ENCODE results near the gene MYL12A.

MYL12A gene

DNA sequence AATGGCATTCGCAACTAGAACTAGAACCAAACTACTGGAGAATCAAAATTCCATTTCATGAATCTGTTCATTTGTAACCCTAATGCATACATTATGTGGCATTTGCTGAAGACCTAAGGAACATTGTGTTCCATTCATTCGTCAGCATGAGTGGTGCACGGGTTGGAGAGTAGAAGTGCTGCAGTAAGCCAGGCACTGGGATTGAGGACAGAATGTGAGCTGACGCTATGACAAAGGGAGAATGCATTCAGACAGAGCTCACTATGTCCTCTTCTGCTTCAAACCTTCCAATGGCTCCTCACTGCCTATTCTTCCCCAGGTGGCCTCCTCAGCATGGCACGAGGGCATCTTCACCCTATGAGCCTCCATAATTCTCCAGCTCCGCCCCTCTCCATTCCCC is 21.6 kb upstream of the MYL12A start:
- no peak for DNase-seq

- no peak for DNase-seq
Measured at GRCh38 chr18:3230401-3231334, 16.9 kb upstream of the MYL12A start.

DNA sequence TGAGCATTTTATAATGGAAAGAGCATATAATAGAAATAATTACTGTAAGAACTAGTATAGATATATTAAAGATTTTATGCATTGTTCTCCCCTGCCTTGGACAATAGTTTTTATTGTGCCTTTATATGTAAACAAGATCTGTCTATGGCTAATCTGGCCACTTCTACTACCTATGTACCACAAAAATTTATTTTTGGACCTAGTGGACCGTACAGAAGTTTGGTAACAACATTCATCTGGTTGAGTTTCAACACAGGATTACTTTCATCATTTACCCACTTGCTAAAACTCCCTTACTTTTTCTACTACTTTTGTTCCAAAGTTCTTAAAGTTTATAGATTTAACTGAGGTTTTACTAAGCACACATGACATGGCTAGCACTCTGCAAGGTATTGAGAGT is 14.6 kb upstream of the MYL12A start:
- DNase-seq, result no peak

DNA sequence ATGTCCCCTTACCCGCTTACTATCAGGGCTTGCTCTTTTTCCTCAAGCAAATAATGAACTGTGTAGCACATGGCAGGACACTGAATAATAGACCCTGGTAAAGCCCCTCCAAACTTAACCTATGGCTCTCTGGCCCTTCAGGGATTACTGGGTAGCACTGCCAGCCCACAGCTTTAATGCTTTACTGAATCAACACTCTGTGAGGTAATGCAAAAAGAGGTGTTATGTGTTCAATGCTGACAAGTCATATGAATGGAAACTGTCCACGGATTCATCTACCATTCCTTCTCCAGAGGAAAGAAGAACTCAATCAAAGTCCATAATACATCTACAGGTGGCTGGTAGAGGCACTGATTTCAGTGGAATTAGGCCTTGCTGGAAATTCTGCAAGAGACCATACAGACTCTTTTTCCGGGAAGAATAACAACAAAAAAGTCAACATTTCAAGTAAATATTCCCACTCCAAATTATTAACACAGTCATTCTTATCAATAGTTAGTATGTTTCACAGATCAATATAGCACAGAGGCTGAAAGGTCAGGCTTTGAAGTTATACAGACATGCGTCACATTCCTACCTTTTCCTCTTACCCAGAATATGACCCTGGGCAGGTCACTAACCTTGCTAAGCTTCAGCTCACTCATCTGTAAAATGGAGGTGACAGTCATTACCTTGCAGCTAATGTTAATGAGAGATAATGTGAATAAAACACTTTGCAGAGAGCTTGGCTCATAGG is 14.0 kb upstream of the MYL12A start:
- no peak for DNase-seq

DNA sequence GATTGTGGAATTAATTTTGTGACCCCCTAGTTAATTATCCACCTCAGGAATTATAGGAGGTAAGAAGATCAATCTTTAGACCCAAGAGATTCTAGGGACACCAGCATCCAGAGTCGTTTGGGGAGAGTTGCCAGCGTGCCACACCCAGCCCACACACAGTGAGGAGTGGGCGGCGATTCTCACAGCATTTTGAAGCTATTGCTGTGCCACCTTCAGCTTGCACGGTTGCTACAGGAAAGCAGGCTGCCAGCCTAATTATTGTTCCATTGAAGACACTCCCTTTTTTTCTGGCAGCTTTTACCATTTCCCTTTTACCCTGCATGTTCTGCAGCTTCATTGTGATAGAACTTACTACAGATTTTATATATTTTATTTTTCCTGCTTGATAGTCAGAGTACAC is 13.1 kb upstream of the MYL12A start:
- DNase-seq, result no peak

DNA sequence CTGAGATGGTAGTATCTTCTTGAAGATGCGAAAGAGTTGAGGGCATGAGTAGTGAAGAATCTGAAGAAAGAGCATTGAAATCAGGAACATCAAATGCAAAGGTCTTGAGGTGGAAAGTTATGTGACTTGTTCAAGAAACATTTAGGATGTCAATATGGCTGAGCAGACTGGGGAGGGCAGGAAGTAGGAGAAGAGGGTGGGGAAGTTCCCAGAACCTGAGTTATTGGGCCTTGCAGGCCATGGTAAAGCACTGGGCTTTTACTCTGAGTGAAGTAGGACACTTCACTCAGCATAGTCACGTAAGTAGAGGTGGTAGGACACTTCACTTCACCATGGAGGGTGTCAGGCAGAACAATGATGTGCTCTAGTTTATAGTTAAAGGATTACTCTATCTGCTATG is 11.8 kb upstream of the MYL12A start:
- DNase-seq, result no peak

- no peak for DNase-seq
Measured at GRCh38 chr18:3236470-3236869, 11.1 kb upstream of the MYL12A start.

GRCh38 chr18:3238742-3239141 is 8.9 kb upstream of the MYL12A start:
- DNase-seq, result no peak

GRCh38 chr18:3245185-3245564 is 2.4 kb upstream of the MYL12A start:
- DNase-seq, result no peak

DNA sequence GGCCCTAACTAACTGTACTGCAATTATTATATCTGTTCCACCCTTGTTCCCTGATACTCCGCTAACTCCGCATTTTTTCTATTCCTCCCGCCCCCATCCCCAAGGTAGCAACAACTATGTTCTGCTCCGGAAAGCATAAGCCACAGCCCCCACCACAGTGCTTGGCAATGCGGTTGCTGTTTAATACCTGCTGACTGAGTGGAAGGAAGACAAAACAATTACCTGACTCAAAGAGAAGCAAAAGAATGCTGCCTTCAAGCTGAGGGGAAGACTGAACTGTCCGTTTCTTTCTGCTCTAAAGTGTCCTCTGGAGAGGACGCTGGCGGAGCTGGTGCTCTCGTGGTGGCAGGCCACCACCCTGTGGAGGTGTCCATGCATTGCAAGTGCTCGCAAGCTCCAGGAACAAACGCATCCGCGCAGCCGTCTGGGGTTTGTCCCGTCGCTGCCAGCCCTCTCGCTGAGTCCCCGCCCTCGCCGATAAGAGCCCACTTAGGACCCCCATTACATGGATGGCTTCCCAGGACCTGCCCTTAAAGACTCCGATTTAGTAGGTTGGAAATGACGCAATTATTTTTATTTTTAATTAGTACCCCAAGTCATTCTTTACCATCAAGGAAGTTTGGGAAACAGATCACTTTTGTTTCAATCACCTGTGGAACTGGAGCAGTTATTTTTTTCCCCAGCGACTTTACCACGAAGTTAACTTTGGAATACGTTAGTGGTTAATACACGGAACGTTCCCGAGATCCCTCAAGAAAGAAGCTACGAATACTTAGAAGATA is 1.6 kb upstream of the MYL12A start:
- DNase-seq, result peak; percentile 56

DNA sequence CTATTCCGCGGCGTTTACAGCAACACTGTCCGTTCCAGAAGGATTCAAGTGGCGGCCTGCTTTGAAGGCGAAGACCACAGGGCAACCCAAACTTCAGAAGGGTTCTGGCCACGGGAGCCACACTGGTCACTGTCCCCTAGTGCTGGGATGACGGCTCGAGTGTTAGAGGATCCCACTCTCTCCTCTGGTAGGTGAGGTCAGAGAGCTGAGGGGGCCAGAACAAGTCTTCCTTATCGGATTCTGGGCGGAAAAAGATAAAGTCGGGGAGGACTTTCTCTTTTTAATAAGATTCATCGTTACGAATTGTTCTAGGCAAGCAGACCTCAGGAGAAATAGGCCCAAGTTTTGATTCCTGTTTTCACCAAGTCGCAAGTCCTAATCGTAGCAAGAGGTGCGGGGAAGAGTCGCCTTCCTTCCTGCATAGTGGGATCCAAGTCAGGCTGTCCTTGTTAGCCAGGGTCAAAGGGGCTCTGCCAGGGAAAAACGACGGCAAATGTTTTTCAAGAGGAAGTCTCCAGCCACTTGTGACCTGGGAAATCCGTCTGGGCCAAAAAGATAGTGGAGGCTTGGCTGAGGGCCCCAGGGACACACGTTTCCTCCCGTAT is 864 bp upstream of the MYL12A start:
- DNase-seq, result no peak

- DNase-seq, result no peak
Measured at GRCh38 chr18:3248062-3248657, 559 bp downstream of the MYL12A start.

DNA sequence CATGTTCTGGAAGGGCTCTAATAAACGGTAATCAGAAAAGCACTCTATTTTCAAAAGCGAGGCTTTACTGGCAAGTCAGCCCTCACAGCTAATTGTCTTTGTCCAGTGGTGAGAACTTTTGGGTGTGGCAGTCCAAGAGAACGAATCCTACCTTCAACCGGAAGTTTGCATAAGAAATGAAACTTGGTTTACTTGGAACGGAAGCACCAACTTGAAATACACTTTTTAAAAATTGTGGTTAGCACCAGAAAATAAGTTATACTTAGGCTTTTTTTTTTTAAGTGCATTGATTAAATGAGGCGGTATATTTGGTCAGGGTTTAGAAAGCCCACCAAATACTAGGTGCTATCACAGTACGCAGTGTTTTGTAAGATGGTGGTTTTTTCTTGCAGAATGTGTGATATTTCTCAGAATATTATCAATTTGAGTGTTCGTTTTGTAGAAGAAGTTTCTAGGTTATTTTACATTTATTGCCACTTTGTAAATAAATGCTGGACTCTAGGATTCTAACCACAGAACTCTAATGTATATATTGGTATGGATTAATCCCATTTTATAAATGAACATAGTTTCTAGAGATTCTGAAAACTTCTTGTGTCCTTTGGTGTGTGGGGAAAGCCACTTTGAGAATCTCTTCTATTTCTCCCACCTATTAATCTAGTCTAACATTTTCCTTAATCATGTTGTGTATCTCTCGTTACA is 1.2 kb downstream of the MYL12A start:
- no peak for DNase-seq

DNA sequence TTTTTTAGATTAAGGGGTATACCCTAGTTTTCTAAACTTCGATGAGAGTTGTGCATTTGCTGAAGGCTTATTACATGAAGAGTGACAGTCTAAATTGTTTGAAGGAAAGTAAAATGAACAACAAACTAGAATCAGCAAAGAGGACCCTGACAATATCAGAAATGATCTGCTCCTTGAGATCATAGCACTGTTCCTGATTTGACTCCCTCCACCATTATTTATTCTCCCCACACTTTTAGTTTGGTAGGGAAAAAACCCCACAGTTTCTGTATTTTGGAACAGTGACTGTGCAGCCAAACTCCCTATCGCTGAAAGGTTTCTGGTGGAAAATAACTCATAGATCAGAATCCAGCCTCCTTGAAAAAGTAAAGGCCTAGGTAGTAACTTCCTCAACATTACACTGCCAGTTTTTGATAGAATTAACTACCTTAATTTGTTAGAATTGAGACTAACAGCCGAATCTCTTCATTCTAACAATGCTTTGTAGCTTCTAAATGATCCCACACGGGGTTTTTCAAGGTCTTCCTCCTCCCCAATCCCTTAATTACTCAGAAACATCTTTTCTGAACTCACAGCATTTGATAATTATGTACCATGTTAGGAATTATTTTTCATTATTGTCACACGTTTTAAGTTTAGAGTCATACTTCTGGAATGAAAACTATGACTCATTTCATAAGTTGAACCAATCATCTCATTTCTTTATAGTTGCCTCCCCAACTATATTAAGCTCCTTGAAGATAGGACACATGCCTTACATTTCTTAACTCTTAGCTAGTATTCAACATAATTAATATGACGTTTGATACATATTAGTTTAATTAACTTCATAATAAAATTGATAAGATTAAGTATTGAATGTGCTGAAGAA is 2.9 kb downstream of the MYL12A start:
- no peak for DNase-seq

- DNase-seq, result no peak
Measured at GRCh38 chr18:3251249-3251962, 3.8 kb downstream of the MYL12A start.

DNA sequence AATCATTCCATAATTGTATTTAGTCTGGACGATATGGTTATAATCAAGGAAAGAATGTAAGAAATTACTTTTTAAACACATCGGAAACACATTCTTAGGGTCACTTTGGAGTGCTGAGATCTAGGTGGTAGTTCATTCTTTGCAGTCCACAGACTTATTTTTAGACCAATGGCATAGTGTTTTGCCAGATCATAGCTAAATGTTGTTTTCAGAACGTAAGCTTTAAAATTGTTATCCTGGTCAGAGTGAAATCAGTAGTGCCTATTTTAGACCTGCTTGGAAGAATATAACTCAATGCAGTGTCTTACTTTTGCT is 4.3 kb downstream of the MYL12A start:
- DNase-seq, result no peak

DNA sequence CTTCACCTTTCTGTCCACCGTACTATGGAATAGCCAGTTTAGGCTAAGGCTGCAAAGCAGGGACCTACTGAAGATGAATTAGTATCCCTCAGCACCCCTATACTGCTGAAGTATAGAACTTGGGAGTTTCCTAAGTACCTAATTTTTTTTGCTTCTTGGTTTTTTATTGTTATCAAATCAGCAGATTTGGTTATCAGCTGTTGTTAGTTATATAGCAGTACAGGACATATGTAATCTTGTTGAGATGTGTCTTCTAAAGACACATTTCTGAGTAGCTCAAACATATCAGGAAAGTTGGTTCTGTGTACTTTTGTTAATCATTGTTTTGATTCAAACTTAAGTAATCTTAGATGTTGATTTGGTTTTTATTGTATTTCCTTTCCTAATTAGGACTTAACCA is 5.2 kb downstream of the MYL12A start:
- no peak for DNase-seq

GRCh38 chr18:3254725-3255124 is 7.1 kb downstream of the MYL12A start:
- no peak for DNase-seq

- no peak for DNase-seq
Measured at GRCh38 chr18:3255611-3256165, 8.1 kb downstream of the MYL12A start.
